SK-N-SH treated with all-trans-retinoic acid at 6 μM for 48 hours (cell line): ENCODE data around the gene FAM241B.

Source experiments
- ATAC-seq: fragments of 200-7000 bp; cut with Tn5 transposase; 3 replicates; pipeline ENCODE4 v1.9.1; 2020; ENCODE audit warnings: mild to moderate bottlenecking, moderate library complexity
- ARNTL ChIP-seq: fragments of 450-650 bp; formaldehyde crosslinking; IDR thresholded peaks from 2 replicates; pipeline ENCODE4 v1.5.0; 2020; ENCODE audit warnings: low read depth, mild to moderate bottlenecking, moderate library complexity, borderline replicate concordance
- BACH2 ChIP-seq: fragments of 250-450 bp; sonication (Bioruptor Pico); IDR thresholded peaks from 2 replicates; pipeline ENCODE4 v1.9.0; 2021; ENCODE audit warnings: mild to moderate bottlenecking, borderline replicate concordance
- CREB5 ChIP-seq: fragments of 250-450 bp; sonication (Bioruptor Pico); IDR thresholded peaks from 2 replicates; pipeline ENCODE4 v1.5.1; 2020; ENCODE audit warnings: low read depth, mild to moderate bottlenecking, moderate library complexity
- CSDC2 ChIP-seq: fragments of 250-450 bp; sonication (Bioruptor Pico); IDR thresholded peaks from 2 replicates; pipeline ENCODE4 v1.5.0; 2020; ENCODE audit warnings: mild to moderate bottlenecking, moderate library complexity
- CSRNP3 ChIP-seq: fragments of 250-450 bp; sonication (Bioruptor Pico); IDR thresholded peaks from 2 replicates; pipeline ENCODE4 v1.5.1; 2021; ENCODE audit warnings: mild to moderate bottlenecking, moderate library complexity
- ESRRG ChIP-seq: fragments of 250-450 bp; sonication (Bioruptor Pico); IDR thresholded peaks from 2 replicates; pipeline ENCODE4 v1.6.1; 2021; ENCODE audit warnings: mild to moderate bottlenecking
- GLIS3 ChIP-seq: fragments of 250-450 bp; sonication (Bioruptor Pico); IDR thresholded peaks from 2 replicates; pipeline ENCODE4 v1.5.0; 2020; ENCODE audit warnings: mild to moderate bottlenecking, moderate library complexity
- ISL1 ChIP-seq: fragments of 250-450 bp; sonication (Bioruptor Pico); IDR thresholded peaks from 2 replicates; pipeline ENCODE4 v2.1.2; 2022; ENCODE audit warnings: mild to moderate bottlenecking, moderate library complexity
- OSR1 ChIP-seq: fragments of 250-450 bp; sonication (Bioruptor Pico); IDR thresholded peaks from 2 replicates; pipeline ENCODE4 v1.8.0; 2022; ENCODE audit warnings: moderate library complexity, mild to moderate bottlenecking, inconsistent platforms
- POU6F1 ChIP-seq: fragments of 250-450 bp; sonication (Bioruptor Pico); IDR thresholded peaks from 2 replicates; pipeline ENCODE4 v1.8.0; 2021; ENCODE audit warnings: low read depth, mild to moderate bottlenecking, moderate library complexity, borderline replicate concordance
- PPARA ChIP-seq: fragments of 250-450 bp; sonication (Bioruptor Pico); IDR thresholded peaks from 2 replicates; pipeline ENCODE4 v1.5.0; 2020; ENCODE audit warnings: mild to moderate bottlenecking, borderline replicate concordance
- SNAI2 ChIP-seq: fragments of 250-450 bp; sonication (Bioruptor Pico); IDR thresholded peaks from 2 replicates; pipeline ENCODE4 v1.5.0; 2020; ENCODE audit warnings: mild to moderate bottlenecking, moderate library complexity
- TCF4 ChIP-seq: fragments of 250-450 bp; sonication (Bioruptor Pico); IDR thresholded peaks from 2 replicates; pipeline ENCODE4 v1.8.0; 2021; ENCODE audit warnings: mild to moderate bottlenecking, moderate library complexity, borderline replicate concordance
- TOX ChIP-seq: fragments of 250-450 bp; sonication (Bioruptor Pico); IDR thresholded peaks from 2 replicates; pipeline ENCODE4 v1.8.0; 2021; ENCODE audit warnings: mild to moderate bottlenecking, moderate library complexity, borderline replicate concordance
- TSHZ2 ChIP-seq: fragments of 250-450 bp; sonication (Bioruptor Pico); IDR thresholded peaks from 2 replicates; pipeline ENCODE4 v1.5.0; 2020; ENCODE audit warnings: mild to moderate bottlenecking, moderate library complexity
- ZC3H10 ChIP-seq: fragments of 250-450 bp; sonication (Bioruptor Pico); IDR thresholded peaks from 2 replicates; pipeline ENCODE4 v1.5.1; 2021; ENCODE audit warnings: mild to moderate bottlenecking, moderate library complexity
- ZNF565 ChIP-seq: fragments of 450-650 bp; formaldehyde crosslinking; conservative IDR thresholded peaks from 2 replicates; pipeline ENCODE4 v1.5.0; 2020; ENCODE audit warnings: low read depth, mild to moderate bottlenecking, moderate library complexity
- ZNF70 ChIP-seq: fragments of 450-650 bp; formaldehyde crosslinking; IDR thresholded peaks from 2 replicates; pipeline ENCODE4 v1.5.0; 2020; ENCODE audit warnings: mild to moderate bottlenecking, moderate library complexity
- ZNF8 ChIP-seq: fragments of 450-650 bp; formaldehyde crosslinking; IDR thresholded peaks from 2 replicates; pipeline ENCODE4 v1.5.0; 2020; ENCODE audit warnings: mild to moderate bottlenecking, moderate library complexity

Gene FAM241B

GRCh38 chr10:69630651-69631400 is 779 bp downstream of the FAM241B start:
- no peak for TF ChIP-seq BACH2 (CRISPR knock-in tag)
- TF ChIP-seq SNAI2 (CRISPR knock-in tag) = no peak
- no peak for TF ChIP-seq TSHZ2 (CRISPR knock-in tag)
- no peak for TF ChIP-seq PPARA (CRISPR knock-in tag)
- TF ChIP-seq OSR1 (CRISPR knock-in tag) = no peak
- TF ChIP-seq ZNF565 (CRISPR knock-in tag) = no peak
- TF ChIP-seq GLIS3 (CRISPR knock-in tag) = no peak
- no peak for TF ChIP-seq ZNF70 (CRISPR knock-in tag)
- TF ChIP-seq ARNTL (CRISPR knock-in tag) = no peak
- no peak for TF ChIP-seq CREB5
- TF ChIP-seq POU6F1 (CRISPR knock-in tag) = no peak
- TF ChIP-seq CSDC2 (CRISPR knock-in tag) = no peak
- no peak for TF ChIP-seq ISL1 (CRISPR knock-in tag)
- no peak for TF ChIP-seq ZC3H10 (CRISPR knock-in tag)
- no peak for TF ChIP-seq TCF4 (CRISPR knock-in tag)
- no peak for TF ChIP-seq ESRRG (CRISPR knock-in tag)
- no peak for TF ChIP-seq CSRNP3 (CRISPR knock-in tag)
- TF ChIP-seq TOX (CRISPR knock-in tag) = no peak
- ATAC-seq = no peak

GRCh38 chr10:69631566-69631965 is 1.5 kb downstream of the FAM241B start:
- TF ChIP-seq CSDC2 (CRISPR knock-in tag) = no peak
- ATAC-seq = no peak

- ATAC-seq = no peak
- TF ChIP-seq ISL1 (CRISPR knock-in tag) = no peak
- no peak for TF ChIP-seq CSRNP3 (CRISPR knock-in tag)
- TF ChIP-seq ZNF70 (CRISPR knock-in tag) = no peak
- no peak for TF ChIP-seq ARNTL (CRISPR knock-in tag)
- no peak for TF ChIP-seq POU6F1 (CRISPR knock-in tag)
- TF ChIP-seq CREB5 = no peak
- TF ChIP-seq TOX (CRISPR knock-in tag) = no peak
- no peak for TF ChIP-seq TSHZ2 (CRISPR knock-in tag)
- TF ChIP-seq TCF4 (CRISPR knock-in tag) = no peak
- no peak for TF ChIP-seq ZNF8 (CRISPR knock-in tag)
- TF ChIP-seq, all 23 proteins: peak for 0
These were observed 2.6 kb downstream of the FAM241B start for GRCh38 chr10:69632516-69633199.
